Non-pigmented ciliary epithelial cell (primary cell): ENCODE measurements around the gene SGCE.
A peak's percentile ranks its signal among the peaks of the same experiment; 100 is the strongest.

ENCODE experiments used
- DNase-seq: peaks from one replicate; pipeline ENCODE4 v3.0.0-alpha.2; 2010; ENCODE audit warnings: low read depth

SGCE gene

DNA sequence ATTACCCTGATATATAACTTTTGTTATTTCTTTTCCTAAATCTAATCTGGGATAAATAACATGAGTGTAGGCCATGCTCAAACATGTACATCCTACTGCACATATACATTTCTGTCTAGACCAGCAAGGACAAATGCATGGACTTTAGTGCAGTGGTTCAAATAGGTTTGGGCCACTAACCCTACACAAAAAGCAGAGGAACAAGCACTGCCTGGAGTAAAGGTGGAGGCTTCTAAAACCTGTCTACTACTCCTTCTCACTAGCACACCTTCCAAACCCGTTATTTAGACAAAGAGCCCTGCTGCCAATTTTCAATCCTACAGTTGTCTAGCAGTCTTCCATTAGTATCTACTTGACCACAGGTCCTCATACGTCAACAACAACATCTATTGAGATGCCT is 34.8 kb downstream of the SGCE start:
- DNase-seq = no peak

DNA sequence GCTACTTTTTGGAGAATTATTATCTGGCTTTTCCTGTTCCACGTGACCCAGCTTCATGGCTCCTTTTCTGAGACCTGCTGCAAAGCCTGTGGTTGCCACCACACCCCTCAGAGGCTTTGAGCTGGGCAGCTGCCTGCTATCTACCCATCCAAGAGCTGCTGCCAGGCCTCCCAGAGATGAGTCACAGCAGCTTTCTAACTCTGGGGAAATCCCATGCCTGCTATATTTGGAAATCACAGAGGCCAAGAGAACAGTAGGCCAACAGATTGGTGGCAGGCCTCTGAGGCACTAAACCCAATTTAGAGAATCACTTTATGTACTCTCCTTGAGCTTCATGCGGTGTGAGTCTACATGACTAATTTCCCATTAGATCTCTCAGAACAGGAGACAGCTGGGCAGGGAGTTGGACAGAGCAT is 35.2 kb downstream of the SGCE start:
- peak; percentile 76 for DNase-seq

DNA sequence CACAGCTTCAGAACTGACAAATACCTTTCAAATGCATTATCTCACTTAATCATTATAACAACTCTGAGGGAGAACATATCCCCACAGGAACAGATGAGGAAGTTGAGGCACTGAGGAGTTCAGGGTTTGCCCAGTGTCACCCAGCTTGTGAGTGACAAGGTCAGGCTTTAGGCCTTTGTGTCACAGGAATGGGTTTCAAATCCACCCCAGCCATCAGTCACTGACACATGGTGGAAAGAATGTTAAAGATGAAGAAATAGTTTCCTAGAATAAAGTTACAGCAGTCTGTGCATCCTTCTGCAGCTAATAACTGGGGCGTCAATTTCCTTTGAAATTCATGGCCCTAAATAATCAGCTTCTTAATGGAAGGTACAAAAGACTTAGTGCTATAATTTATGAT is 37.8 kb downstream of the SGCE start:
- DNase-seq = no peak

DNA sequence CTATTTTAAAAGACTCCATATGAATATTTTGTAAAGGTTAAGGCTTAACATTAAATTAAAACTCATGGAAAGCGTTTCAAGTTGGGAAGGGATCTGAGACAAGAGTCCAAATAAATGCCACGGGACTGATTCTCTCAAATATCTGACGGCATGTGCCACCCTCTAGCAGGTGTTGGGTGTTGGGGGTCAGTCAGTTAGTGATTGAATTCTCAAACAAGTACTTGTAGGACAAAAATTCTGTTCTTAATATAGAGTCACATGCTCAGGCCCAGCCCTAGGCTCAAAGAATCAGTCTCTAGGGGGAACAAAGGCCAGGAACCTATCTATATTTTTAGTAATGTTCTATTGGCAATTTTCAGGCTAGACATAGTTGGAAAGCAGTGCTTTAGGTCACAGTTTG is 39.1 kb downstream of the SGCE start:
- DNase-seq = no peak

DNA sequence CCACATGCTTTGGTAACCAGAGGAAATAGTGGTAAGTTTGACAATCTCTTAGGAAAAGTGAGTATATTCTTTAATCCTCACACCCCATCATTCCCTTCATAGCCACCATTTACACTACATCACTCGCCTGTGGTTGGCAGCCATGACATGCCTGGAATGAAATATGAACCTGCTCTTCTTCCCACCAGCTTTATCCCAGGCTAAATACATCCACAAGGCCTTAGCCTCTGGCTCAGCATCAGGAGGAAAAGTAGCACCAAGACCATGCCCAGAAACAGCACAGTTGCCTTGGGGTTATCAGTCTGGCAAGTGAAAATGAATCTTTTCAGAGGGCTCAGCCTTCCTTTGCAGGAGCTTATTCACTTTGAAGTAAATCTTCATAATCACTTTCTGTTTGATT is 40.3 kb downstream of the SGCE start:
- DNase-seq = no peak

DNA sequence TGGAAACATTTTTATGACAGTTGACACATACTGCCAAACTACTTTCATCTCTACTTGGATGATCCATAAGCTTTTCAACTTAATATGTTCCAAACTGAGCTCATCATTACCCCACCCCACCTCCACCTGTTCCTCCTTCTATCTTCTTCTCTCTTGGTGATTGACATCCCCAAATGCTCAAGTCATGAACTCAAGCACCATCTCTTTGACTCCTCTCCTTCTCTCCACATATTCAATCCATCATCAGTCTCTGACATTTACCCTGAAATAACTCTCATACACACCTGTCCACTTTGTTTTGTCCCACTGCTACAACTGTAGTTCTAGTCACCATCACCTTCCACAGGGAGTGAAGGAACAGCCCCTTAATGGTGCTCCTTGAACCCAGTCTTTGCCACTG is 43.3 kb downstream of the SGCE start:
- DNase-seq = no peak

DNA sequence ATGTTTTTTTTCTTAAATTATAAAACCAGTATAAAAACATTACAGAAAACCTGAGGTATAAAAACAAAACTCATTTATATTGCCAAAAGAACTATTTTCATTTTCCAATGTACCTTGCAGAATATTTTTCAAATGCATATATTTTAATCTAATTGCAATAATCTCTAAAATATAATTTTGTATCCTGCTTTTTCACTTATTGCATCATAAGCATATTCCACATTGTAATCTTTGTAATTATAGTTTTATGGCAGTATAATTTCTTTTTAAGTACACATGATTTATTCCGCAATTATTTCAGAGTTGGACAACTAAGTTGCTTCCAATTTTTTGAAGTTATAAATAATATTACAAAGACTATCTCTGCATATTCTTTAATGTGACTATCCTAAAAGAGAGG is 43.7 kb downstream of the SGCE start:
- no peak for DNase-seq

DNA sequence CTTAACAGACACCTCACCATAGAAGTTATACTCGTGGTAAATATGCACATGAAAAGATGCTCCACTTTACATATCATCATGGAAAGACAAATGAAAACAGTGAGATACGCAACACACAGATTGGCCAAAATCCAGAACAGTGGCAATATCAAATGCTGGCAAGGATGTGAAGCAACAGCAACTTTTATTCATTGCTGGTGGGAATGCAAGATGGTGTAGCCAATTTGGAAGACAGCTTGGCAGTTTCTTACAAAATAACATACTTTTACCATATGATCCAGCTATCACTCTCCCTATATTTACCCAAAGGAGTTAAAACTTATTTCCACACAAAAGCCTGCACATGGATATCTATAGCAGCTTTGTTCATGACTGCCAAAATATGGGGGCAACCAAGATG is 46.4 kb downstream of the SGCE start:
- DNase-seq = no peak

DNA sequence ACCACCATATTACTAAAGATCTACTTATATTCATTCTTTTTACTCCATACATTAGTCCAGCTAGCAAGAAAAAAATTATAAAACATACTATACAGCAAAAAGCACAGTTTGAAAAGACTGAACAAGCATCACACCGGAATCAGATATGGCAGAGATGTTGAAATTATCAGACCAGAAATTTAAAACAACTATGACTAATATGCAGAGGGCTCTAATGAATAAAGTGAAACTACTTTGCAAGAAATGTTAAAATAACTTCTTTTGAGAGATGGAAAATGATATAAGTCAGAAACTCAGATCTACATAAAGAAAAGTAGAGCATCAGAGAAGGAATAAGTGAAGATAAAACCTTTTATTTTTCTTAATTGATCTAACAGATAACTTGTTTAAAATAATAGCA is 50.9 kb downstream of the SGCE start:
- DNase-seq = no peak

DNA sequence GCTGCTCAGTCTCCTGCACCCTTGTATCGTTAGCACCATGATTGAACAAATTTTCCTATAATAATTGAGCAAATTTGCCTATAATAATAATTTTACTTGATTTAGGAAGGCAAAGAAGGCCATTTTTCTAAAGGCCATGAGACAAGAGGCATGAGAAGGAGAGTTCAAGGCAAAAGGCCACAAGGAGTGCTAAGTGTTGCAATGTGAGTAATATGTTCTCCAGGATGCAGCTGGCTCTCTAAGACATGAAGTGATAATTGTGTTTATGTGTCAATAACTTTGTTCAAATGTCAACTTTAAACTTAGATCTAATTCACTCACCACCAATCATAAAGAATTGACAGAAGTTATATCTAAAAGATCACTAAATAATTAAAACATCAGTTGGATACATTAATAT is 53.8 kb downstream of the SGCE start:
- DNase-seq = no peak

DNA sequence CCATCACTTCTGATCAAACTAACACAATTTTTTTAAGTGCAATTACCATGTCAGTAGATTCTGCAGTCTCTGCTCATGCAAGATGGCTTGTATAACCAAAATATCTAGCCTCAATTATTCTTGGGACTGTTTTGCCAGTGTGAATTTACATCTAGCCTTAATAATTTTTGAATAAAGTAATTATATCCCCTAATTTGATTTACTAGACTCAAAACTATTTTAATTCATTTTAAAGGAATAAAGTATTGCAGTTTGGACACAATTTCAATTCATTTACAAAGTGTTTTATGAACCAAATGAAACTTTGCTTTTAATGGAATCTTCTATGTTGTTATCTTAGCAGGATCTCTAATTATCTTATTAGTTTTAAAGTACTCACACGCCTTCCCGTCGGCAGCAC is 55.7 kb downstream of the SGCE start:
- no peak for DNase-seq

DNA sequence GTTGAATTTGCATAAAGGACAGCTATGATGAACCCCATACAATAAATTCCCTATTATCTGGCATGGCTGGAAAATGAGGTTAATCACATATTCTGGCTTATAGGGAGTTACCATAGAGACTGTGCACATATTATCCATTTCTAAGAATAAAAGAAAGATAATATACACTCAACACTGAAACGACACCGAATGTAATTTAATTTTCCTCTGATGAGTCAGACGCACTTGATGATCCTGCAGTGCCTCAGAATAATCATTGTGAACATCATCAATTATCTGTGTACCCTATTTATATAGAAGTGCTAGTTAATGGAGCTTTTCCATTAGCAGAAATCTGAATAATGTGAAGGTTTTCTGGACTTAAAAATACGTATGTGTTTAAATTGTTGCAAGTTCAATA is 60.2 kb downstream of the SGCE start:
- DNase-seq = no peak

DNA sequence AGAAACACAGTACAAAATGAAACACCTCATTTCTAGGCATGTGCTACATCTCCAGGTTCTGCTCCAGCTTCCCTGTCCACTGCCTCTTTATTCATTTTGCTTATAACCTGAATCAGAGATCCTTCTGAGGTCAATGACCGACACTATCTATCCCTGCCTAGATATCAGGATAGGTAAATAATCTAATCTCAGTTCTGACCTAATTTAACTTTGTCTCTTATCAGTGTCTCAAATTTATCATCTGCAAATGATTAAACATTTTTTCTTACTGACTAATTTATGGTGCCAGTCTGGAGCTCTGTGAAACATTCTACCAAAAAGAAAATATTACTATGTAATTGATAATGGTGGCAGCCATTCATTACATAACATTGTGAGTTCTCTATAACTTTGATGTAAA is 61.1 kb downstream of the SGCE start:
- DNase-seq = no peak

DNA sequence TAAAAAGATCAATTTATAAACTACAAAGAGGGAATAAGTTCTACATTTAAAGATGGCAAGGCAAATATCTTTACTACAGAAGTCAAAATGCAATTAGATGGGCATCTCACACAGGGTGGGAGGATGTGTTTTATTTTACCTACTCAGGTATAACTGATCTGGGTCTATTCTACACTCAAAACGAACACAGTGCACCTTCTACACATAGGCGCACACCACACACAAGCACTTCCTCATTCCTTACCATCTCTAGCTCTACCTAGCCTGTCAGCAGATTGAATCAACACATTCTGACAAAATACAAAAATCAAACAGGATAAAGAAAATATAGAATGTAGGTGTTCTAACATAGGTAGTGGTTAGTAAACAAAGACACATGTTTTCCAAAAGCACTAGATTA is 64.8 kb downstream of the SGCE start:
- no peak for DNase-seq

DNA sequence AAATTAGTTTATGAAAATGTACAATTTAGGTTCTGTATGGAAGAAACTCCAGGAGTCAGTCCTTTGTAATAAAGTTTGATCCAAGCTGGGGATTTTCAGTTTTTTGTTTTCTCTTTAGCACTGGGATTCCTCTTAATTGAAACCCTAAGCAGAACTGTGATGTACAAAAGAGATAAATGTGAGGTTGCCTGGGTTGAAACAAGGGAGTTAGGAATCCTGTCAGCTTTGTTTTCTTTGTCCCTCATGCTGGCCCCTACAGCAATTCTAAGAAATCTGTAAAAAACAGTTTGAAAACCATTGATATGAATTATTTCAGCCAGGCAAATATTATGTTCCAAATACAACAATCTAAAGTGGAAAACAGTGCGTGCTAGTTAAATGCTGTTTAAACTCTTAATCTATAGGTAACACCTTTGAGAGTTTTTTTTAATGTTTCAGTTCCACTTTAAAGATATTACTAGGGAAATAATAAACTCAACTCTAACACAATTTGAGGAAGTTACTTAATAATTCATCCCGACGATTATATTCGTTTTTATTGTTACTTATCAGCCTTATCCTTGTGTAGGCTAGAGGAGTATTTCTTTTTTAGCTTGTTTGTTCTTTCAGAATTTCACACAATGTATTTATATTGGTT is 65.3 kb downstream of the SGCE start:
- no peak for DNase-seq

DNA sequence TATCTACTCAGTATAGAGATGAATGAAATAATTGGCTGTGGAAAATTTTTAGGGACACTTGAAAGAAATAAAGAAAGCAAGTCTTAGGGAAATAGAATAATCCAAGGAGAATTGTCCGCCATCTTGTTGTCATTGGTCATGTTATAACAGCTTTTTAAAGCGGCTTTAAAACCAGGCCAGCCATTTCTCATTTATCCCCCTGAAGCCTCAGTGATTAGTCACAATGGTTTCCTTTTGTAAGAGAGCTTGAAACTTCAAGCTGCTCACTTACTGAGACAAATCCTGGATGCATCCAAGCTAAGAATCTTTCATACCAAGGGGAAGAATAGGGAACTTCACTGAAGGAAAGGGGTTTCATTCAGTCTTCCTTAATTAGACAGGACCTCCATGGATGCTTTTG is 67.9 kb downstream of the SGCE start:
- no peak for DNase-seq

DNA sequence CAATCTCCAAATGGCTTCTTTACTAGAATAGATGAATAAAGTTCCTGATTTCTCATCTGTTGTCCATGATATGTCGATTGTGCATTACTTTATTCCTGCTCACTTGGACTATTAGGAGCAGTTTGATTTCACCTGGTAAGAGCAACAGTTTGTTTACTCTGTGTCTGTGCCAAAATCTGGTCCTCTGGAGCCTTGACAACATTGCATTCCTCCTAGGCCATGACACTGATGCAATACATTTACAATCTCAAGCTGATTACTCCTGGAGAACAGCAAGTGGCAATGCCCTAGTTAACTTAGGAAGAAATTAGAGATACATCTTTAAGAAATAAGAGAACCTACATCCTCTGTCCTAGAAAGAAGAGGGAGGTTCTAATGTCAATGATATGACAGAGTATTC is 71.8 kb downstream of the SGCE start:
- DNase-seq = no peak

DNA sequence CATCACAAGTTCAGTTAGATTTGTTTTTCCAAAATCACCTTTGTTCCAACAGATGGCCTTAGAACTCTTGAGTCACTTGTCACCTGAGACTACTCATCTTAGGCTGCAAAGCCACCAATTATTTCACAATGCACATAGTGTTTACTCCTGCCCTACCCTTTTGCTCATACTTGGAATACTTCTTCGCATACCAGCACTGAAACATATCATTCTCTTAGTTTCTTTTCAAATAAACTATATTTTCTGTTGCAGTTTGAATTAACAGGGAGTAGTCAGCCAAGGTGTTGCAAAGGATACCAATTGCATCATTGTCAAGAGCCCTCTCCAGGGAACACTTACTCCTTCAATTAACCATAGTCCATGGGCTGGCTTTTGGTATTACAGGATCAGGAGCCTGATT is 75.3 kb downstream of the SGCE start:
- peak; percentile 20 for DNase-seq

DNA sequence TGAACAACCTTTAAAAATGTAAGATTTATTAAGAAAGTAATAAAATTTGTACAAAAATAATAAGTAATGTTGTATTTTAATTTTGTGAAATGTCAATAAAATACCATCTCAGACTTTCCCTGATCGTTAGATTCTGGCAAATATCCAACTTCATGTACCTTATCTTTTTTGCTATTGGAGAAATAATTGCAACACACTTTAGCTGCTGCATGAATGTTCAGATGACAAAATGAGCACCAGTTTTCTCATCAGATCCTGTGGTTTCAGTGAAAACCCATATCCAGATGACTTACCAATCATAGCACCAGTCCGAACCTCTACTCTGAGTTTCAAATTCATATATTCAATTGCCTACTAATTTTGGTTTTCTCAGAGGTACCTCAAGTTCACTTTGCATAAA is 76.5 kb downstream of the SGCE start:
- DNase-seq = no peak

DNA sequence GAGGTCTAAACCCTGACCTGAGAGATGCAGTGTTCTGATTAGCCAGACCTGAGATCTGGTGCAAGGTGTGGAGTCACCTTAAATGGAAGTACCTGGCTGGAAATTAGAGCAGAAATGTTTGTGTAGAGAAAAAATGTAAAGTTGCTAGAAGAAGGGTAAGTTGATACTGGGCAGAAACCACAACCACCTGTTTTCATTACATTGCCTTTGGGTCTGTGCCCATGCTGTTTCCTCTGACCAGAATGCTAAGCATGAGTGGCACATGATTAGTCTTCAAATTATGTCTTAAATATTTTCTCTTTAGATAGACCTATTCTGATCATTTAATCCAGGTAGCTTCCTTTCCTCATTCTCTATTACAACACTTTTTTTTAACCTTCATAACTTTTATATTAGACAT is 77.3 kb downstream of the SGCE start:
- no peak for DNase-seq

DNA sequence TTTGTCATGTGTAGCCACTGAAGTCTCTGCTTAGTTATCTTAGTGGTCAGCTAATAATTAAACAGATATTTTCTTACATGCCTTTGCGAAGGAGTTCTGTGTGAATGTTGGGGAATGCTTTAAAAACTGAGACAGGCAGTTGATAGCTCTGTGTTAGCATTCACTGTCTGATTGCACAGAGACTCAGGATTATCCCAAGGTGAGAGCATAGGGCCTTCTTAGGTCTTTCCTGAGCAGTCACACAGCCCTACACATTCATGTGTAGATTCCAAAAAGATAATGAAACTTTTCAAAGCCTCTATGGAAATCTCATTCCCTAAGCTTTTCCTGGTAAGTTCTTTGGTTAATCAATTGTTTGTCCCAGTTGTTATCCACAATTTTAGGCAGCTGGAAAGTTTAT is 78.6 kb downstream of the SGCE start:
- no peak for DNase-seq

DNA sequence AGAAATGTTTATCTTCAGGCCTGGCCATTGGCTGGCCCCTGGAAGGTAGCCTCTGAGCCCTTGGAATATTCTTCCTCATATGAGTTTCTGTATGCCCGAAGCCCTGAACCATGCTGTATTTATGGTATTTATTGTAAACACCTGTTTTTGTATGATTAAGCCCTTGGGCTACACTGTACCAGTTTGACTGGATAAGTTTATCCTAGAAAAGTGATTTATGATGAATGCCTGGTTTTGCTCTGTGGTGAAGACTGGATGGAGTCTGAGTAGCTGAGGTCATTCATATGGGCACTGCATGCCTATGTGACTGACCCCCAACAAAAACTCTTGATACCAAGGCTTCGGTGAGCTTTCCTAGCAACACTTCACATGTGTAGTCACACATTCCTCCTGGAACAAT is 79.6 kb downstream of the SGCE start:
- no peak for DNase-seq

DNA sequence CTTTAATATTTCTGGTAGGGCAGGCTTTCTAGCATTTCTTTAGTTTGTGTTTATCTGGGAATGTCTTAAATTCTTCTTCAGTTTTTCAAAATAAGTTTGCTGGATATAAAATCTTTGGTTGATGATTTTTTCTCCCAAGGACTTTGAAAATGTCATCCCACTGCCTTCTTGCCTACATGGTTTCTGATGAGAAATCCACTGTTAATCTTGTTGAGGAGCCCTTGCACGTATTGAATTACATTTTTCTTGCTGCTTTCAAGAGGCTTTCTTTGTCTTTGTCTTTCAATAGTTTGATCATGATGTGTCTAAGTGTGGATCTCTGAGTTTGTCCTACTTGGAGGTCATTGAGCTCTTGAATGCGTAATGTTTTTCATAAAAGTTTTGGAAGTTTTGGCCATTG is 80.3 kb downstream of the SGCE start:
- DNase-seq = no peak

DNA sequence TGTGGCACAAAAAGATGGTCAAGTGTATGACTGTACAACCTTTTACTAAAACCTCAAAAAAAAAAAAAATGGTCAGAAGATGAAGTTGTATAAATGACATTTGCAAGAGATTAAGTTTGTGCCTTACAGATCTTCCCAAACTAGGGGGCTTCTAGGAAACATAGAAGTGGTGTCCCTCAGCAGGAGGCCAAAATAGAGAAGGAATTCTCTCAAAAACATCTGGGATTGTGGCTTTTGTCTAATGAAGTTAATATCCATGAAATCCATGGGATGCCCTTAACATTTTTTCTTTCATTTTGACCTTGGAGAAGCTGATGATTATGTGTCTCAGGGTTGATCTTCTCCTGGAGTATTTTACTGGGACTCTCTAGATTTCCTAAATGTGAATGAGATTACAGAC is 84.1 kb downstream of the SGCE start:
- no peak for DNase-seq

DNA sequence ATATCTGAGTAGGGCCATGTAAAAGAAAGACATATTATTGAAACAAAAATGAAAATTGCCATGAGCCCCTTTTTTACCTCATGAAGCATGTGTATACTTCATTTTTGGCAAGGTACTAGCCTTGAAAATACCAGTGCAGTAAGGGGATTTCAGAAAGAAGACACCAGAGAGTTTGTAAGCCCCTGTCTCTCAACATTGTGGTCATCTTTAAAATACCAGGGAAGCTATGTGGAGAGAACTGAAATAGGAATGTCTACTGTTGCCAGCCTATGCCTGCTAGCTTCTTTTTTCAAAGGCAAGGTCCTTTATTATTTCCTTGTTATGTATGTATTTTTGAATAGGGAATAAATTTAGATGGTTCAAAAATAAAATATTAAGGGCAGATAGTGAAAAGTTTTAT is 88.5 kb downstream of the SGCE start:
- no peak for DNase-seq
